GM12878 (cell line): ENCODE measurements around the gene EFNA3. TPM values are rescaled to one million over a fixed set of nuclear protein-coding genes. Genes with fewer than 3 reads are reported as not detected.

Source experiments
- ATAC-seq: fragments of 200-7000 bp; cut with Tn5 transposase; 3 replicates; pipeline ENCODE4 v1.9.1; 2020; ENCODE audit warnings: mild to moderate bottlenecking, moderate library complexity
- BruUV-seq: library from RNA; stranded (reverse); fragments of 400-500 nt; replicated peaks from 2 replicates; lab custom pipeline; 2021; lab: Mats Ljungman, UMichigan
- CTCF ChIA-PET: fragments of 300-600 bp; sonication (Branson Sonifier 250); formaldehyde crosslinking; extraction: SDS; loops from one replicate; lab custom pipeline; 2021; ENCODE audit warnings: inconsistent platforms; lab: Yijun Ruan, JAX
- POLR2A ChIA-PET: fragments of 350-600 bp; formaldehyde crosslinking; extraction: SDS; loops from one replicate; lab custom pipeline; 2021; ENCODE audit warnings: inconsistent platforms; lab: Charles Lee
- RAD21 ChIA-PET: fragments of 300-600 bp; sonication (Branson Sonifier 250); formaldehyde crosslinking; loops from one replicate; lab custom pipeline; 2023; ENCODE audit warnings: antibody characterized with exemption; ENCODE audit not compliant: unreplicated experiment; lab: Charles Lee
- SMC1A ChIA-PET: fragments of 300-600 bp; sonication (Branson Sonifier 250); formaldehyde crosslinking; loops from one replicate; lab custom pipeline; 2023; ENCODE audit not compliant: unreplicated experiment, uncharacterized antibody; lab: Charles Lee
- DNase-seq: peaks from one replicate; pipeline ENCODE4 v3.0.0-alpha.2; 2011; ENCODE audit warnings: low read depth, low spot score
- FAIRE-seq: peaks from 3 replicates; lab custom pipeline; 2011; peaks lifted over from hg19 to GRCh38; lab: Jason Lieb, UNC
- H2AFZ ChIP-seq: 2 replicates; pipeline ENCODE4 v1.6.0; 2011; ENCODE audit warnings: low read depth, low read length, control low read depth; ENCODE audit not compliant: control insufficient read depth
- H3K27ac ChIP-seq: 2 replicates; pipeline ENCODE4 v1.5.1; 2011; ENCODE audit warnings: control low read depth; ENCODE audit not compliant: control insufficient read depth, insufficient read depth
- H3K27me3 ChIP-seq, 2 experiments: replicated peaks in 1 of 2; 2 replicates each; pipeline versions ENCODE4 v1.6.0 to v1.6.1; 2011; ENCODE audit warnings: low read length in 1 of 2; ENCODE audit not compliant: control insufficient read depth in 2 of 2, insufficient read depth in 2 of 2
- H3K36me3 ChIP-seq, 2 experiments: 2 replicates each; pipeline ENCODE4 v1.5.1; 2011; ENCODE audit warnings: low read length in 1 of 2; ENCODE audit not compliant: control insufficient read depth in 2 of 2, insufficient read depth in 2 of 2
- H3K4me1 ChIP-seq: 2 replicates; pipeline ENCODE4 v1.6.1; 2011; ENCODE audit warnings: mild to moderate bottlenecking, low read length, moderate library complexity, mixed read lengths; ENCODE audit not compliant: control insufficient read depth, insufficient read depth
- H3K4me2 ChIP-seq: 2 replicates; pipeline ENCODE4 v1.6.0; 2011; ENCODE audit warnings: control low read depth; ENCODE audit not compliant: control insufficient read depth, insufficient read depth
- H3K4me3 ChIP-seq: fragments of 200-600 bp; sonication (generic); 2 replicates; pipeline ENCODE4 v1.5.1; 2016
- H3K79me2 ChIP-seq: 2 replicates; pipeline ENCODE4 v1.6.0; 2011; ENCODE audit warnings: low read length; ENCODE audit not compliant: control insufficient read depth, insufficient read depth
- H3K9ac ChIP-seq: 2 replicates; pipeline ENCODE4 v1.8.0; 2011; ENCODE audit warnings: low read length, control low read depth, mixed read lengths; ENCODE audit not compliant: control insufficient read depth, insufficient read depth
- H3K9me3 ChIP-seq: replicated peaks from 3 replicates; pipeline ENCODE4 v1.5.1; 2011; ENCODE audit warnings: mild to moderate bottlenecking, low read length; ENCODE audit not compliant: control insufficient read depth, insufficient read depth
- H4K20me1 ChIP-seq: 2 replicates; pipeline ENCODE4 v1.6.0; 2011; ENCODE audit not compliant: control insufficient read depth, insufficient read depth
- BHLHE40 ChIP-seq, 2 experiments: fragments of 450-650 bp in 1 of 2; IDR thresholded peaks; 2 replicates each; pipeline ENCODE4 v1.6.1; 2011 to 2017; ENCODE audit warnings: low read depth in 2 of 2, borderline replicate concordance in 1 of 2, improper control_type of control experiment in 1 of 2, low read length in 1 of 2, mild to moderate bottlenecking in 1 of 2
- BRCA1 ChIP-seq: IDR thresholded peaks from 2 replicates; pipeline ENCODE4 v1.6.1; 2011; ENCODE audit warnings: low read depth, low read length, improper control_type of control experiment
- CTCF ChIP-seq, 3 experiments: IDR thresholded peaks in 2 of 3; conservative IDR thresholded peaks in 1 of 3; 2 replicates each; pipeline ENCODE4 v1.5.1; 2011; ENCODE audit warnings: low read depth in 3 of 3, low read length in 3 of 3, mild to moderate bottlenecking in 3 of 3, control low read depth in 2 of 3, moderate library complexity in 2 of 3, inconsistent platforms in 1 of 3, mixed read lengths in 1 of 3; ENCODE audit not compliant: control insufficient read depth in 2 of 3, insufficient read depth in 1 of 3; ENCODE audit errors: extremely low read depth in 1 of 3
- FOXK2 ChIP-seq: fragments of 450-650 bp; IDR thresholded peaks from 2 replicates; pipeline ENCODE4 v1.6.1; 2017; ENCODE audit warnings: mild to moderate bottlenecking, moderate library complexity
- FOXM1 ChIP-seq: IDR thresholded peaks from 2 replicates; pipeline ENCODE4 v1.6.1; 2012; ENCODE audit warnings: low read depth, mild to moderate bottlenecking, inconsistent platforms, low read length, moderate library complexity
- HDGF ChIP-seq: fragments of 450-650 bp; IDR thresholded peaks from 2 replicates; pipeline ENCODE4 v1.6.1; 2016; ENCODE audit warnings: antibody characterized with exemption
- MEF2B ChIP-seq: fragments of 450-650 bp; IDR thresholded peaks from 2 replicates; pipeline ENCODE4 v1.6.1; 2018; ENCODE audit warnings: mild to moderate bottlenecking, moderate library complexity; ENCODE audit not compliant: partially characterized antibody, poor library complexity, severe bottlenecking
- MXI1 ChIP-seq: fragments of 150-350 bp; IDR thresholded peaks from 2 replicates; pipeline ENCODE4 v1.6.1; 2011; ENCODE audit warnings: low read depth, mild to moderate bottlenecking, inconsistent platforms, low read length, improper control_type of control experiment
- POU2F2 ChIP-seq: IDR thresholded peaks from 3 replicates; pipeline ENCODE4 v1.6.1; 2011; ENCODE audit warnings: low read depth, mild to moderate bottlenecking, low read length, borderline replicate concordance
- RAD21 ChIP-seq: IDR thresholded peaks from 2 replicates; pipeline ENCODE4 v1.6.1; 2011; ENCODE audit warnings: mild to moderate bottlenecking, low read depth, low read length, moderate library complexity; ENCODE audit not compliant: insufficient read depth
- RB1 ChIP-seq: fragments of 450-650 bp; formaldehyde crosslinking; IDR thresholded peaks from 2 replicates; pipeline ENCODE4 v1.6.1; 2017; ENCODE audit warnings: mild to moderate bottlenecking, borderline replicate concordance
- RELA ChIP-seq: fragments of 450-650 bp; IDR thresholded peaks from 2 replicates; pipeline ENCODE4 v1.8.0; 2014; ENCODE audit warnings: borderline replicate concordance; ENCODE audit not compliant: partially characterized antibody
- RUNX3 ChIP-seq: IDR thresholded peaks from 2 replicates; pipeline ENCODE4 v1.6.1; 2012; ENCODE audit warnings: low read length, inconsistent platforms
- SMC3 ChIP-seq: IDR thresholded peaks from 2 replicates; pipeline ENCODE4 v1.6.1; 2011; ENCODE audit warnings: low read length, improper control_type of control experiment, borderline replicate concordance
- SP1 ChIP-seq: IDR thresholded peaks from one replicate; pipeline ENCODE4 v1.6.1; 2011; ENCODE audit warnings: low read depth, low read length
- YY1 ChIP-seq: IDR thresholded peaks from 2 replicates; pipeline ENCODE4 v1.6.1; 2011; ENCODE audit warnings: low read depth, mild to moderate bottlenecking, low read length
- WGBS: methylation state at CpG from one replicate; pipeline ENCODE4 v1.1.6; 2016; ENCODE audit warnings: low lambda C conversion rate; ENCODE audit not compliant: insufficient replicate concordance, insufficient coverage; ENCODE audit errors: missing lambda C conversion rate; 5-methylcytosine and 5-hydroxymethylcytosine counted together
- in situ Hi-C: fragments of 300-500 bp; cut with MboI; formaldehyde crosslinking; loops from 9 replicates; pipeline ENCODE4 v1.14.3; 2018; ENCODE audit warnings: mixed read lengths
- intact Hi-C: fragments of 100-400 bp; cut with micrococcal nuclease; formaldehyde crosslinking; loops from one replicate; pipeline ENCODE4 v1.14.2; 2022; ENCODE audit not compliant: unreplicated experiment
- polyA plus RNA-seq, 11 experiments: library from polyadenylated mRNA; depleted of rRNA in 4 of 11; unstranded in 6 of 11; stranded (reverse) in 5 of 11; fragments of >200 nt; fragmentation: Nextera tagmentation in 4 of 11; fragmentation: Illumina TruSeq in 1 of 11; extraction: Ambion mirVana in 4 of 11; extraction: Trizol in 1 of 11; gene quantifications; 1 replicate in 1 of 11; 2 replicates in 10 of 11; pipeline versions ENCODE4 v1.2.1 to v1.2.3, GENCODE V29; 2011 to 2016; ENCODE audit warnings: inconsistent platforms in 2 of 11, missing spikeins in 2 of 11, low read depth in 1 of 11
- total RNA-seq, 4 experiments: library from RNA; depleted of rRNA in 3 of 4; stranded (reverse); fragments of >200 nt in 3 of 4; fragmentation: Illumina TruSeq in 1 of 4; extraction: Trizol in 1 of 4; gene quantifications; 2 replicates each; pipeline versions ENCODE4 v1.2.1 to v1.2.3, GENCODE V29; 2013 to 2021

Gene EFNA3
- total and polyA plus RNA-seq, 10 of the 15 experiments (the other 5 are each of a cell fraction or from before 2014, with no cell fraction given) = 0.08 to 5.4 (median 1.1) TPM

- POLR2A ChIA-PET = interaction anchor here (1.3 to 2.0 kb wide), 4 partner anchors 22 to 86 kb away, joined by 4 to 12 read pairs (median 8); partner anchors contain the start of genes EFNA4, KRTCAP2 and SLC50A1
- BruUV-seq = no TSS peak
Measured at GRCh38 chr1:155086128-155086741, 7.6 kb downstream of the EFNA3 start.

More at GRCh38 chr1:155086128-155086741, 7.6 kb downstream of the EFNA3 start:
- ChIA-PET SMC1A (interaction anchor here (0.8 to 2.9 kb wide), 6 partner anchors 21 to 86 kb away, joined by 3 to 17 read pairs (median 4); no protein-coding TSS in a partner anchor), RAD21 (interaction anchor here (0.6 to 3.0 kb wide), 7 partner anchors 22 to 791 kb away, joined by 3 to 63 read pairs (median 16); partner anchors contain the start of genes ADAM15, EFNA4 and KRTCAP2), CTCF (interaction anchor here (0.6 to 5.5 kb wide), 23 partner anchors 9 to 605 kb away, joined by 3 to 195 read pairs (median 5); partner anchors contain the start of genes ADAM15, EFNA4, KRTCAP2 and SHC1)
- no peaks in the 10 kb centered on the region for H3K9me3 ChIP-seq
- no peaks in the 10 kb centered on the region for H3K36me3 ChIP-seq
- in situ Hi-C loops (no loop called here), intact Hi-C loops (loop anchor here (10.0 kb wide), 1 partner anchor 601 kb away; no protein-coding TSS in a partner anchor)
- DNase-seq = no peak
- H4K20me1 ChIP-seq = no peaks in the 10 kb centered on the region
- no peak overlapping the region for H3K27ac ChIP-seq
- H3K9ac ChIP-seq = no peak overlapping the region
- H3K79me2 ChIP-seq = no peaks in the 10 kb centered on the region
- peak; percentile 61 for ATAC-seq
- H3K4me3 ChIP-seq = no peak overlapping the region
- H2AFZ ChIP-seq = peak overlapping the region; percentile 48
- TF ChIP-seq BRCA1 = no peak
- peak; percentile 29 for TF ChIP-seq SP1
- TF ChIP-seq MEF2B = peak; percentile 52
- TF ChIP-seq RB1 = no peak
- peak; percentile 44; the same call in 1 of the 2 replicates for TF ChIP-seq MXI1
- TF ChIP-seq HDGF = 0 out of 2 replicates have a peak, but pooled peaks have one; percentile 60
- peak; percentile 41 to 58; a peak in 2 of 4 replicates for TF ChIP-seq BHLHE40 (IDR thresholded peaks at IDR 0.05; ENCODE audit: borderline replicate concordance in 1 of 2, low read depth in 2 of 2, low read length in 1 of 2)
- peak; percentile 27 for TF ChIP-seq RELA
- TF ChIP-seq POU2F2 = no peak
- TF ChIP-seq SMC3 = peak; percentile 31
- TF ChIP-seq FOXK2 = no peak
- TF ChIP-seq RAD21 = 0 out of 2 replicates have a peak, but pooled peaks have one; percentile 12
- TF ChIP-seq YY1 = peak; percentile 56; the same call in 1 of the 2 replicates
- peak; percentile 80 for TF ChIP-seq RUNX3
- no peak for TF ChIP-seq FOXM1
- TF ChIP-seq CTCF (IDR thresholded peaks at IDR 0.05 in 2 of 3, conservative IDR thresholded peaks at IDR 0.05 in 1 of 3; ENCODE audit: control insufficient read depth in 2 of 3, extremely low read depth in 1 of 3, insufficient read depth in 1 of 3, low read depth in 3 of 3, low read length in 3 of 3) = peak; percentile 92 to 99 (median 98)
- WGBS = 5% methylated on average over 21 of the region's 24 CpGs
- peak overlapping the region; percentile 79 for H3K4me2 ChIP-seq
- H3K27me3 ChIP-seq = peaks cover 12 to 14% of the 10 kb centered on the region in 2 experiments
- H3K4me1 ChIP-seq = peaks cover 24% of the 10 kb centered on the region
- FAIRE-seq = peak; percentile 68
